HG03432 (cell line): ENCODE results near the gene TMEM190.
A peak's percentile ranks its signal among the peaks of the same experiment; 100 is the strongest.
"Not testable (repeated sequence)": the region's sequence is repeated elsewhere in the genome, so short reads cannot be mapped to it uniquely, and the experiment has no call there.

Experiments
- ATAC-seq: cut with Tn5 transposase; IDR thresholded peaks from one replicate; pipeline ENCODE4 v1.9.1; 2021; ENCODE audit warnings: mild to moderate bottlenecking, moderate library complexity; ENCODE audit not compliant: unreplicated experiment

TMEM190 gene

DNA sequence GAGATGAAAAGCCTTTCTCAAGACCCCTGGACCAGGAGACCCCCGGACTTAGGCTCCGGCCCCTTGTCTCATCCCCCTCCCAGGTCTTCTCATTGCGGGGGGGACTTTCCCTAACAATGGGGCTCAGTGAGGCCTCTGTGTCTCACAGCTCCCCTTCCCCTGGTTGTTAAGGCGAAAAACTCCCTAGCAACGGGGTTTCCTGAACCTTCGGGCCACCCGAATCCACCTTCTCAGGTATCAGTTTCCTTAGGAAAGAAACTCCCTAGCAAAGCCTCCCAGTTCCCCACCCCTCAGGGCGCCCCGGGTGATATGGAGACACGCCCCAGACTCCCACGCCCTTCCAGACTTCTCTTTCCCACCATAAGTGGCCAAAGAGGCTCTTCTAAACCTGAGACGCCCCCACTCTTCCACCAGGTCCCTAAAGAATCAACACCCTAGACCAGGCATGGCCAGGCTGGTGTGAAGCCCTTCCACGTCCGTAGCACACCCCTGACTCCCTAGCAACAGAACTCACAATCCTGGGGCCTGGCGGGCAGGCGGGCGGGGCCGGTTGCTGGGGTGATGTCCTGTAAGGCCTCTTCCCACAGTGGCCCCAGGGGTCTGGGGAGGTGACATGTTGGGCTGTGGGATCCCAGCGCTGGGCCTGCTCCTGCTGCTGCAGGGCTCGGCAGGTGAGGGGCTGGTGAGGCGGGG is at the start of gene TMEM190:
TSS of gene TMEM190 (plus strand) at position 586 of the 693 bp plus-strand sequence. CDS start at position 614, 28 bp downstream.
- ATAC-seq, result no peak

DNA sequence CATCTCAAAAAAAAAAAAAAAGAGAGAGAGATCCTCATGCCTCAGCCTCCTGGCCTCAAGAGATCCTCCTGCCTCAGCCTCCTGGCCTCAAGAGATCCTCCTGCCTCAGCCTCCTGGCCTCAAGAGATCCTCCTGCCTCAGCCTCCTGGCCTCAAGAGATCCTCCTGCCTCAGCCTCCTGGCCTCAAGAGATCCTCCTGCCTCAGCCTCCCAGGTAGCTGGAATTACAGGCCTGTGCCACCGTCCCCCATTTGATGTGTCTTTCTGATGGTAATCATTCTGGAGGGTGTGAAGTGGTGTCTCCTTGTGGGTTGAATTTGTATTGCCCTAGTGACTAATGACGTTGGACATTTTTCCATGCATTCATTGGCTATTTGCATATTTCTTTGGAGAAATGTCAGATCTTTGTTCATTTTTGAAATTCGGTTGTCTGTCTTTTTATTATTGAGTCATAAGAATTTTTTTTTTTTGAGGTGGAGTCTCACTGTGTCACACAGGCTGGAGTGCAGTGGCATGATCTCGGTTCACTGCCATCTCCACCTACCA is 47.8 kb upstream of the TMEM190 start:
- not testable (repeated sequence) for ATAC-seq

GRCh38 chr19:55329791-55330190 is 46.8 kb upstream of the TMEM190 start:
- not testable (repeated sequence) for ATAC-seq

DNA sequence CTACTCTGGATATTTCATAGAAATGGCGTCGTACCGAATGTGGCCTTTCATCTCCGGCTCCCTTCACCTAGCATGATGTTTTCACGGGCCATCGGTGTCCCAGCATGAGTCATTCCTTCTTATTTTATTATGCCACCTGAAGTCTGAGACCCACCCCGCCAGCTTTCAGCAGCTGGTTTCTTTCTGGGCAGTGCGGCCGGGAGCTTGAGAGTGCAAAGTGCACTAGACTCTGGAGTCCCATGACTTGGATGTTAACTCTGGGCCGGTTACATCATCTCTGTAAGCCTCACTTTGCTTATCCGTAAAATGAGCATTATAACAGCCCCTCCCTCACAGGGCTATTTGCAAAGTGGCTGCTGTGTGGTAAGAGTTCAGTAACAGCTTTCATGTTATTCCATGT is 42.8 kb upstream of the TMEM190 start:
- no peak for ATAC-seq

DNA sequence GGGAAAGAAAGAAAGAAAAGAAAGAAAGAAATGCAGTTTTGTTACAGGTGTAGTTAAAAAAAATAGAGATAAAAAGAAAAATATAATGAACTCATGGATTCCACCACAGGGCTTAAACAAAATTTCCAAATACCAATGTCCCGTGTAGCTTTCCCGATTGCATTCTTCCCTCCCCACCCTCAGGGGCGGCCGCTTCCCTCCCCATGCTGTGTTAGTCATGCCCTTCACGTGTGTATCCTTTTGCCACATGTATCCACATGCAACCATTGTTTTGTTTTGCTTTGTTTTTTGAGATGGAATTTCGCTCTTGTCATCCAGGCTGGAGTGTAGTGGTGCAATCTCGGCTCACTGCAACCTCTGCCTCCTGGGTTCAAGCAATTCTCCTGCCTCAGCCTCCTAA is 40.5 kb upstream of the TMEM190 start:
- ATAC-seq, result no peak

GRCh38 chr19:55339105-55339888 is 37.3 kb upstream of the TMEM190 start, which contains the start of gene KMT5C:
Gene KMT5C (plus strand): TSS chr19:55339876. CDS start chr19:55341937, 2,061 bp downstream.
- ATAC-seq, result peak; percentile 82

GRCh38 chr19:55339889-55340783 is 36.5 kb upstream of the TMEM190 start:
- no peak for ATAC-seq

GRCh38 chr19:55340784-55341147 is 35.9 kb upstream of the TMEM190 start:
- no peak for ATAC-seq

GRCh38 chr19:55341171-55341588 is 35.4 kb upstream of the TMEM190 start:
- no peak for ATAC-seq

DNA sequence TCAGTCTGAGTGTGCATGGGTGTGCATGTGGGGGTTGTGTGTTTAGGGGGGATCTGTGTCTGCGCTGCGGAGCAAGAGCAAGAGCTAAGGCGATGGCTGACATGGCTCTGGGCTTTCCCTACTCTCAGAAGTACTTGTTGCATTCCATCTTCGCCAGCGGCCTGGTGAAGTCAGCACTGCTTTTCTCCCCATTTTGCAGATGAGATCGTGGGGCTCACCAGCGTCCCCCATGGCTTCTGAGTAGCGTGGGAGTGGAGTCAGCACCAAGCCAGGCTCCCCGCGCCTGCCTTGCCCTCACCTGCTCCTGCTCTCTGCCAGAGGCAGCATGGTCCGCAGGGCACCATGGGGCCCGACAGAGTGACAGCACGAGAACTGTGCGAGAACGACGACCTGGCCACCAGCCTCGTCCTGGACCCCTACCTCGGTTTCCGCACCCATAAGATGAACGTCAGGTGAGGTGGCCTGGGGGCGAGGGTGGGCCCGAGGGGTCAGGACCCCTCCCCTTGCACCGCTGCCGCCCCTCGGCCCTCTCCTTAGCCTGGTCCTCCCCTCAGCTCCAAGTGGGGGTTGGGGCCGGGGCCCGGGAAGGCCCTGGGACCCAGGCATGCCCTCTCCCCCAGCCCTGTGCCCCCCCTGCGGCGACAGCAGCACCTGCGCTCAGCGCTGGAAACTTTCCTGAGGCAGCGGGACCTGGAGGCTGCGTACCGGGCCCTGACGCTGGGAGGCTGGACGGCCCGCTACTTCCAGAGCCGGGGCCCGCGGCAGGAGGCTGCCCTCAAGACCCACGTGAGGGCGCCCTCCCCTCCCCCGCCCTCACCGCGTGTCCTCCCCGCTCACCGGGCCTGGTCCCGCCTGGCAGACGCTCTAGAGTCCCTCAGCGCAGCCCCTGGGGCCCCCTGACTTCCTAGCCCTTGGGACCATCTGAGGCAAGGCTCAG is 34.8 kb upstream of the TMEM190 start:
- no peak for ATAC-seq

DNA sequence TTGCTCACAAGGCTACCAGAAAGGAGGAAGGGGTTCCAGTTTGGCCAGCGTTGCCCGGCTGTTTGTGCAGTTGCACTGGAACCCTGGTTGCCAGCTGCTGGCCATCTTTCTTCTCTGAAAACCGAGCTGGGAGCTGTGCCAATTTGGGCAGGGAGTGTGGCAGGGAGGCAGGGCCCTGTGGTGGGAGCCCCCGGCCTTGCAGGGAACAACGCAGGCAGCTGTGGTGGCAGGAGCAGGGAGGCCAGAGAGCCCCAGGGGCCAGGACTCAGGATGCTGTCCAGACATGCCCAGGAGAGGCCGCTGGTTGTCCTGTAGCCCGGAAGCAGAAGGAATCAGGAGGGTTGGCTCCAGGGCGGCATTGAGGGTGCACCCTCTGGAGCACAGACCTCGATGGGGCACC is 32.2 kb upstream of the TMEM190 start:
- ATAC-seq, result no peak

DNA sequence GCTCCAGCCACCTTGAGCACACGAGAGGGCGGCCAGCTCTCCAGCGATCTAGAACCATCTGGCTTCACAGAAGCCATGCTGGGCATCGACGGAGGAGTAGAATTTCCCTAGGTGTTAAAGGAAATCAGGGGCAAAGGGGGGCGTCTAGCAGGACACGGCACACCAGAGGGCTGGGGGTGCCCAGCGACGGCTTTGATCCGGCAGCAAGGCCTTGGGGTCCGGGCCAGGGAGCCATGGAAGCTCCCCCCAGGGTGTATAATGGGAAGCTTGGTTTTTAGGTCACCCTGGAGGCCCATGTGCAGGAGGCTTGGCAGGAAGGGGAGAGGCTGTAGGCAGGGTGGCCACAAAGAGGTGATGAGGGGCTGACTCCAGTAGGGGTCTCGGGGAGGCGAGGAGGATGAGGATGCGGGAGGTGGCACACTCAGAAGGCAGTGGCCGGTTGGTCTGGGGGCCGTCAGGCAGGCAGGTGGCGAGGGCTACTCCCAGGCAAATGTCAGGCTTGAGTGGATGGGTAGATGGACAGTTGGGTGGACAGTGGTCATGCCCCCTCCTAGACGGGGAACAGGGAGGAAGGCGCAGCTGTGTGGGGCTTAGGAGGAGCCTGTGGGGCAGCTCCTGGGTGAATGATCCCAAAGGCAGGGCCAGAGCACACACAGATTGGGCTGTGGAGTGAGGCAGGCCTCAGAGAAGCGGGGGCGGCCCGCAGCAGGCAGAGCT is 31.4 kb upstream of the TMEM190 start:
- no peak for ATAC-seq

DNA sequence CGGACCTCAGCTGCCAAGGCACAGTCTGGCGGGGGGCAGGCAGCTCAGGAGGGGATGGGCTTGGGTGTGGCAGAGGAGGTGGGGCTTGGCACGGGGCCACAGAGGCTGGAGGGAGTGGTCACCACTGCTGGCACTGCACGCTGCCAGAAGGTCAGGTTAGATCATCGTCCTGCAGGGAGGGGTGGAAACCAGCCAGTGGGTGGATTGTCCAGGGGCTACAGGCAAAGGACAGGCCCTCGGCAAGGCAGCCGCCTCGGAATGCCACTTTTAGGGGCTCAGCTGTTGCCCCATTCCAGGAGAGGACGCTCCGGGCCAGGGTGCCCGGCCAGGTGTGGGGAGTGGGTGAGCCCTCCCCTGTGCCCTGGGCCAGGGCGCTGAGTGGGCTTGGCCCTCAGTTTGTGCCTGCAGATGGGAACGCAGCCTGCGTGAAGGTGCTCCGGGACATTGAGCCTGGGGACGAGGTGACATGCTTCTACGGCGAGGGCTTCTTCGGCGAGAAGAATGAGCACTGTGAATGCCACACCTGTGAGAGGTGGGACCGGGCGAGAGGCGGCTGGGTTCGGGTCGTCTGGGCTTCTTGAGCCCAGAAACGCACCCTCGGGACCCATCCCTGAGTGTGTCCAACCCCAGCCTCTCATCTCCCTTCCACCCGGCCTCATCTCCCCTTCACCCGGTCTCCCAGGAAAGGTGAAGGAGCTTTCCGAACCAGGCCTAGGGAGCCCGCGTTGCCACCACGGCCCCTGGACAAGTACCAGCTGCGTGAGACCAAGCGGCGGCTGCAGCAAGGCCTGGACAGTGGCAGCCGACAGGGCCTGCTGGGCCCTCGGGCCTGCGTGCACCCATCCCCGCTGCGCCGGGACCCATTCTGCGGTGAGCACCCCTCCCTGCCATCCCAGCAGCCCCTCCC is 30.6 kb upstream of the TMEM190 start:
- no peak for ATAC-seq

DNA sequence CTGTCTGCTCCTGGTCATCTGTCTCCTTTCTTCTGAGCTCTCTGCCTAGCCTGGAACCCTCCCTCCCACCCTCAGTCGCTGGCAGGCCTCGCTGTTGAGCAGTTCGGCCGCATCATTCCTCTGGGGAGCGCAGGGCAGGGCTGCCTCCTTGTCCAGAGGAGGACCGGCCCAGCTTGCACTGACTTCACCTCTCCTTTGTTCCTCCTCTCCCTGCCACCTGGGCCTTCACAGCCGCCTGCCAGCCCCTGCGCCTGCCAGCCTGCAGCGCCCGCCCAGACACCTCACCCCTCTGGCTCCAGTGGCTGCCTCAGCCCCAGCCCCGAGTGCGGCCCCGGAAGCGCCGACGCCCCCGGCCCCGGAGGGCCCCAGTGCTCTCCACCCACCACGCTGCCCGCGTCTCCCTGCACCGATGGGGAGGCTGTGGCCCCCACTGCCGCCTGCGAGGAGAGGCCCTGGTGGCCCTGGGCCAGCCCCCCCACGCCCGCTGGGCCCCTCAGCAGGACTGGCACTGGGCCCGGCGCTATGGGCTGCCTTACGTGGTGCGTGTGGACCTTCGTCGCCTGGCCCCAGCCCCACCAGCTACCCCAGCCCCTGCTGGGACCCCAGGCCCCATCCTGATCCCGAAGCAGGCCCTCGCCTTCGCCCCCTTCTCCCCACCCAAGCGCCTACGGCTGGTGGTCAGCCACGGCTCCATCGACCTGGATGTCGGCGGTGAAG is 29.7 kb upstream of the TMEM190 start:
- no peak for ATAC-seq

DNA sequence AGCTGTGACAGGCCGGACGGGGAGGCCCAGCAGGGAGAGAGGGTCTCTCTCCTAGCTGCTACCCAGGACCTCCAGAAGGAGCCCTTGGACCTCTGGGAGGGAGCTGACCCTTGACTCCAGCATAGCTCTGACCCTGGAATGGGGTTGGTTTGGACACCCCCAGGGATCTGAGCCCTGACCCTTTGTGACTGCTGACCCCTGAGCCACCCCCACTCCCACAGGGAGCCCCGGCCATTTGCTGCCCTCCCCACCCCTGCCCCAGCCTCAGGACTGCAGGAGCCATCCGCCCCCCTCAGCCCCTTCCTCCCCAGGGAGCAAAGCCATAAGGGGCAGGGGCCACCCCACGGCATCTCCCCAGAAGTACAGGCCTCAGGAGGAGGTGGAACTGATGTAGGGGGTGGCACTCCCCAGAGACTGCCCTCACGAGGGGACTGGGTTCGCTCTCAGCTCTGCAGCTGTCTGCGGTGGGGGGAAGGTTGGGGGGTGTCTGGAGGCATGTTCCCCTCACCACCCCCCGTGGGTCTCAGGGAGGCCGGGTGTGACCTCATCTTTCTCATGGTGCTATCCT is 29.1 kb upstream of the TMEM190 start:
- ATAC-seq, result no peak

DNA sequence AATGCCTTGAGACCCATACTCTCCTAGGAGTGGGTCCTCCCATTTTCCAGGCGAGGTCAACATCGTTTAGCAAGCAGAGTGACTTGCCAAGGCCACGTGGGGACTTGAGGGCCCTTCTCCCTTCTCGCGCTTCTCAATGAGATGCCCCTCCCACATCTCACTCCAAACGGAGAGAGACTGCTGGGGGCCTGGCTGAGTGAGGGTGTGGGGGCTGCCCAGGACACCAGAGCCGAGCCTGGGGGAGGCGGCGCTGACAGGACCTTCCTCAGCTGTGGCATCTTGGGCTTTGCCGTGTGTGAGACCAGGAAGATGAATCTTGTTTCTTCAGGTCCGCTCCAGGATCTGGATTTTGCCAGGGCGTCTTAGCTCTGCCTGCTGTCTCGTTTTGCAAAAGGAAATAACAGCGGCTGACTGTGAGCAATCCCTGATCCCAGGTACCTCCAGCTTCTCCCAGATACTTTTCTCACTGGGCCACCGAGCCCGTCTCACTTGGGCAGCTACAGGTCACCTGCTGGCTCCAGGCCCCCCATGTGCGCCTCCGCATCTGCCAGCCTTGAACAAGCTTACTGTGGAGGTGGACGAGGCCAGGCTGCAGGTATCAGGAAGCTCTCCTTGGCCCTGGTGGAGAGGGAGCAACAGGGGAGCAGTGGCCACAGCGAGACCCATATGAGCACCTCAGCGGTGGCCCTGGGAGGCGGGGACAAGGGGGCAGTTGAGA is 28.1 kb upstream of the TMEM190 start:
- ATAC-seq, result no peak
